GM18526 (cell line): ENCODE measurements around the gene BCKDHA.

Experiments used
- POLR2A ChIP-seq: IDR thresholded peaks from 3 replicates; pipeline ENCODE4 v1.6.1; 2011; ENCODE audit not compliant: insufficient read length; ENCODE audit errors: extremely low read depth

The BCKDHA gene

DNA sequence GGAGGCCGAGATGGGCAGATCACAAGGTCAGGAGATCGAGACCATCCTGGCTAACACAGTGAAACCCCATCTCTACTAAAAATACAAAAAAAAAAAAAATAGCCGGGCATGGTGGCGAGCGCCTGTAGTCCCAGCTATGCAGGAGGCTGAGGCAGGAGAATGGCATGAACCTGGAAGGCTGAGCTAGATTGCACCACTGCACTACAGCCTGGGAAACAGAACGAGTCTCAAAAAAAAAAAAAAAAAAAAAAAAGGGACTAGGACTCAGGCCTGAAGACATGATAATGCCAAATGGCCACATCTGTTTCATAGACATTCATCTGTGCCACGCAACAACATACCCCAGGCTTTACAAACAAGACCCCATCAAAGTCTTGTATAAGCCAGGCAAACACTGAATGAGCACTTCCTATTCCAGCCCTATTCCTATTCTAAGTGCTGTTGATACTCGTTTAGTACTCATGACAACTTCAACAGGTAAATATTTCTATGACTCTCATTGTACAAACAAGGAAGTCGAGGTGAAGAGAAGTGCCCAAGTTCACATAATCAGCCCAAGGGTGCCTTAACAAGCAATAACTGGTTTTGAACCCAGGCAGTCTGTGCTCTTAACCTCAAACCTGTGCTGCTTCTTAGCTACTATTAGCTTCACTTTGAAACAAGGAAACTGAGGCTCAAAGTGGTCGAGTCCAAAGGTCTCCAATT is 35.3 kb upstream of the BCKDHA start:
- TF ChIP-seq POLR2A, result no peak

DNA sequence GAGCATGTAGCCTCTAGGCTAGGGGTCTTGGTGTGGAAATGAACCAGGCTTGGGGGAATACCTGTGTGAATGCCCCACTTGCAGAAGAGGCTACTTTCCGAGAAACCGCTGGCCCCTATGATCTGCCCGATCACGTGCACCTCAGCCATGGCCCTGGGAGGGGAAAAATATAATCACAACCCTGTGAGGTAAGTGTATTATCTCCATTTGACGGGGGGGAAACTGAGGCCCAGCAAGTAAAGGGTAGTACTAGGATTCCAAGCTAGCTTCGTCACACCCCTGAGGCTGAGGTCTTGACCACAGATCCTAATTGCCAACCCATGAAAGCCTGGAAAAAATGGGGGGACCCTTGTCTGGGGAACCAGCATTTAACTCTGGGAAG is 34.3 kb upstream of the BCKDHA start:
- TF ChIP-seq POLR2A, result no peak

DNA sequence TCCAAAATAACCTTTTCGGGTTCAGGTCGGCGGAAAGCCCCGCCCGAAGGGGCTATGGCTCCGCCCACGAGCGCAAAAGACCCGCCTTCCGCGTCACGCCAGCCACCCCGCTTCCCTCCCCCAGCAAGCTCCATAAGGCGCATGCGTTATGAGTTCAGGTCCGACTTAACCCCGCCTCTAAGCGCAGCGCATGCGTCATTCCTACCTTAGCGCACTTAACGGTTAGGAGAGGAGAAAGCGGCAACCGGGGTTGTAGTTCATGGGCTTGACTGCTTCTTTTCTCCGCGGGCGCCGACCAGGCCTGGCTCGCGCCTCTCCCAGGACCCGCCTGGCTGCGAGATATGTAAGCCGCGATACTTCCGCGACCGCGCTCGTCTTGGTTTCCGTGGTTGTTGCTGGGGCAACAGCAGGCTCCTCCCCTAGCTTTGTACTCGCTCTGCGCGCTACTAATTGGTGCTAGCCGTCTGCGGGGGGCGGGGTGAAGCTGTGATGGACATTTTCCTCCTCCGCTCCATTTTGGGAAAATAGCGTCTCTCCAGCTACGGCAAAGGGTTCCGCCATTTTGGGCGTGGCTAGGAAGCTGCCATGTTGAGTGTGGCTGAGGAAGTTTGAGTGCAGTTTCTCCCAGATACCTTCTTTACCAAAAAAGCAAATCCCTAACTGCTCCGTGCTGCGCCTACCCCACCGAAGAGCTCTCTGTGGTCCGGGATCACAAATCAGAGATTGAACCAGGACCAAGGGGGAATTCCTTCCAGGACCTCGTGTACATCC is 33.7 kb upstream of the BCKDHA start, which contains the start of gene B9D2:
TSS of gene B9D2 (minus strand) at position 397 of the 771 bp plus-strand sequence. CDS start 630 bp downstream, outside the sequence.
- peak; percentile 79 for TF ChIP-seq POLR2A

DNA sequence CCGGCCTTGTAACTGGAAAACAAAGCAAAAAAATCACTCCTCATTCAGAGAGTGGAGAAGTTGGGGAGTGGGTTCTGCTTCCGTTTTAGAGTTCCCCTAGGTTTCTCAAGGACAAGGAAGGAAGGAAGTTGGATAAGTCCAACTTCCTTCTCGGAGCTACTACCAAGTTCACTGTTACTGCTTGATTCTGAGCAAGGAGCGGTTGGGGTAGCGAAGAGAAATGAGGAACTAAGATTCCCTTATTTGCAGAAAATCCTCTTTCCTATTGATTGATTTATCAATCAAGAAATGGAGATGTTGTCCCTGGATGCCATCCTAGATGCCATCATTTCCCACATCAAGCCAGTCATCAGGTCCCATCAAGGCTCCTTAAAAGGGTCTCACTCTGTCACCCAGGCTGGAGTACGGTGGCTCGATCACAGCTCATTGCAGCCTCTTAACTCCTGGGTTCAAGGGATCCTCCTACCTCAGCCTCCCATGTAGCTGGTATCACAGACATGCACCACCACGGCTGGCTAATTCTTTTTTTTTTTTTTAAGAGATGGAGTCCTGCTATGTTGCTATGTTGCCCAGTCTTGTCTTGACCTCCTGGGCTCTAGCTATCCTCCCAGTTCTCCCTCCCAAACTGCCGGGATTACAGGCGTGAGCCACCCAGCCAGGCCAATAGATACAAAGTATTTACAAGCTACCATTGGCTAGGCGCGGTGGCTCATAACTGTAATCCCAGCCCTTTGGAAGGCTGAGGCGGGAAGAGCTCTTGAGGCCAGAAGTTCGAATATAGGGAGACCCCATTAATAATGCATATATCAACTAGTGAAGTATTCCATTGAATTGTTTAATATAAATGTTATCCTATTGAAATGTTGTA is 32.9 kb upstream of the BCKDHA start:
- TF ChIP-seq POLR2A, result no peak

DNA sequence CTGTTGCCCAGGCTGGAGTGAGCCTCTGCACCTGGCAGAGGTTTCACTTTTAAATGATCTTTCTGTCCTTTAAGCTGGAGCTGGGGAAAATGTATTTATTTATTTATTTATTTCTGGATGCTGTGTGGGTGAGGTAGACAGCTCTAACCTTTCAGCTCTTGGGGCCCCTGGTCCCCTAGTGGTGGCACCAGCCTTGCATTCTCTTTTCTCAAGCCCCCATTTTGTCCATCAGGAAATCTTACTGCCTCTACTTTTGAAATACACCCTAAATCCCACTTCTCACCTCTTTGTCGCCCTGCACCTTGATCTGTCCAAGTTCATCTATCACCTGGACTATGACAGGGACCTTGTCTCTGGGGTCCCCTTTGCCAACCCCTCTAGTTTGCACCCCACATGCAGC is 31.5 kb upstream of the BCKDHA start:
- TF ChIP-seq POLR2A, result no peak

DNA sequence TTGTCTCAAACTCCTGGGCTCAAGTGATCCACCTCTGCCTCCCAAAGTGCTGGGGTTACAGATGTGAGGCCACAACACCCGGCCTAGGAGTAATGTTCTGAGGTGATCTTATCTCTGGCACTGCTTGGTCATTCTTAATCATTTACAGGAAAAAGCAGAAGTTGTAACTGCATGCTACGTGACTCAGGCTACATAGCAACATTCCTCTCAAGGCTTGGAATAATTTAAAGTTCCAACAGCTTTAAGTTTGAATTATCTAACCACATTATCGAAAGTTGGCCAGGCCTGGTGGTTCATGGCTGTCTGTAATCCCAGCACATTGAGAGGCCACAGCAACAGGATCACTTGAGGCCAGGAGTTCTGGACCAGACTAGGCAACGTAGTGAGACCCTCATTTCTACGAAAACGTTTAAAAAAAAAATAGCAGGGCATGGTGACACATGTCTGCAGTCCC is 29.7 kb upstream of the BCKDHA start:
- TF ChIP-seq POLR2A, result no peak

DNA sequence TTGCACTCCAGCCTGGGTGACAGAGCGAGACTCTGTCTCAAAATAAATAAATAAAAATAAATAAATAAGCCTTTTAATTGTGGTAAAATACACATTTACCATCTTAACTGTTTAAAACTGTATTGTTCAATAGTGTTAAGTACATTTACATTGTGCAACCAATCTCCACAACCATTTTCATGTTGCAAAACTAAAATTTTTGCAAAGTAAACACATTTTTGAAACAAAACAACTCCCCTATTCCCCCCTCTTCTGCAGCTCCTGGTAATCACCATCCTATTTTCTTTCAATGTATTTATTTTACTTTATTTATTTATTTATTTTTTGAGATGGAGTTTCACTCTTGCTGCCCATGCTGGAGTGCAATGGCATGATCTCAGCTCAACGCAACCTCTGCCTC is 27.8 kb upstream of the BCKDHA start:
- no peak for TF ChIP-seq POLR2A

DNA sequence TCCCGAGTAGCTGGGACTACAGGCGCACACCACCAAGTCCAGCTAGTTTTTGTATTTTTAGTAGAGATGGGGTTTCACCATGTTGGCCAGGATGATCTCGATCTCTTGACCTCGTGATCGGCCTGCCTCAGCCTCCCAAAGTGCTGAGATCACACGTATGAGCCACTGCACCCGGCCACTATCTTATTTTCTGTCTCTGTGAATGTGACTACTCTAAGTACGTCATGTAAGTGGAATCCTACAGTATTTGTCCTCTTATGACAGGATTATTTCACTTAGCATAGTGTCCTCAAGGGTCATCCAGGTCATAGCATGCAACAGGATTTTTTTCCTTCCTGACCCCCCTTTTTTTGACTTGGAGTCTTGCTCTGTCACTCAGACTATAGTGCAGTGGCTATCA is 26.1 kb upstream of the BCKDHA start:
- no peak for TF ChIP-seq POLR2A

DNA sequence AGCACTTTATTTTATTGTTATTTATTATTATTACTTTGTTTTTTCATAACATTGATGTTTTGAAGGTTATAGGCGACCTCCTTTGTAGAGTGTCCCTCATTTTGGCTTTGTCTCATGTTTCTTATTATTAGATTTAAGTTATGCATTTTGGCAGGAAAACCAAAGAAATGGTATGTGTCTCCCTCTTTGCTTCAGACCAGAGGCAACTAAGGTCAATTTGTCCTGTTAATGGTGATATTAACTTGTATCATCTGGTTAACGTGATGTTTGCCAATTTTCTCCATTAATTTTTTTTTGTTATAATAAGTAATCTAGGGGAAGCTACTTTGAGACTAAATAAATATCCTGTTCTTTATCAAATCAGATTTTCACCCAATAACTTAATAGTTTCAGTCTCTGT is 25.1 kb upstream of the BCKDHA start:
- TF ChIP-seq POLR2A, result no peak

DNA sequence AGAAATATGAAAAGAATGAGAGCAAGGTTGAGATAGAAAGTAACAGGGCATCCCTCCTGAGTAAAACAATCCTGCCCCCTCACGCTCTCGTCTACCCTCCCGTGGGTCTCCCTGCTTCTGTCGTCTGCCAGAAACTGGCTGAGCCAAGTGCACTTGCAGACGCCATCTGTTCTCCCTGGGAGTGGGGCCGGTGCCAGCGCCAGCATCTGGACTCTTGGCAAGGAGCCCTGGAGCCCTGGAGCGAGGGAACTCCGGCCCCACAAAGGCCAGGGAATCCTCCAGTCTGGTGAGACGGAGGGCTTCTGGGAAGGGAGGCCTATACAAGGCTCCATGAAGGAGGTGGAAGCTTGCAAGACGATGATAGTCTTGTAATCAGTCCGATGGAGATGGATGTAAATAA is 23.6 kb upstream of the BCKDHA start:
- TF ChIP-seq POLR2A, result no peak

DNA sequence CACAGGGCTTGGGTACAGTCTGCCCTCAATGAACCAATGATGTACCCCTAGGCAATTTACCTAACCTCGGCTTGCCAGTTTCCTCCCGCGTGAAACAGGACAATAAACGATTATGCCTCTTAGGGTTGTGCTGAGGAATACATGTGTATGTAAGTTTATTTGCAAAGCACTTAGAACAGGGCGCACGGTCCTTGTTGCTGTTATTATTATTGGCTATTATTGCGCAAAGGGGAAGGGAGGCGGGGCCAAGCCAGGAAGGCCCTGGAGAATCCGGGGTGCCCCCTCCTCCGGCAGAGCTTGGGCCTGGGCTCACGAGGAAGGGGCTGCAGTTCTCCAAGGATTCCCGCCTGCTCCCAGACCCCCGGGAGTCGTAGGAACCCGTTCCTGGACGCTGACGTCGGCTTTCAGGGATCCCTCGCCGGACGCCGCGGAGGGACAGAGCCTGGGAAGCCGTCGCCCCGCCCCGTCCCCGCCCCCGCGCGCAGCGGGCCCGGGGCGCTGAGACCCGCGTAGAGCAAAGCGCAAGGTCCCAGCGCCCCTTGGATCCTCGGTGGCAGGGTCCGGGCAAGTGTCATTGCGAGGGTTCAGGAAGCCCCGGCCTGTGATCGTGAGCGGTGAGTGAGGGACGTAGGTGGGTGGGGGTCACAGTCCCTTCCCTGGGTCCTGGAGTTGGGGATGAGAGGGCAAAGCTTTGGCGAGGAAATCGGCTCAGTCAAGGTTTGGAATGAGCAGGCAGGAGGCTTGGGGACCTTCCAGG is 21.2 kb upstream of the BCKDHA start, which contains the start of gene TMEM91:
TSS of gene TMEM91 (plus strand) at position 293 of the 757 bp plus-strand sequence. CDS start 1,777 bp downstream, outside the sequence.
- TF ChIP-seq POLR2A, result no peak

DNA sequence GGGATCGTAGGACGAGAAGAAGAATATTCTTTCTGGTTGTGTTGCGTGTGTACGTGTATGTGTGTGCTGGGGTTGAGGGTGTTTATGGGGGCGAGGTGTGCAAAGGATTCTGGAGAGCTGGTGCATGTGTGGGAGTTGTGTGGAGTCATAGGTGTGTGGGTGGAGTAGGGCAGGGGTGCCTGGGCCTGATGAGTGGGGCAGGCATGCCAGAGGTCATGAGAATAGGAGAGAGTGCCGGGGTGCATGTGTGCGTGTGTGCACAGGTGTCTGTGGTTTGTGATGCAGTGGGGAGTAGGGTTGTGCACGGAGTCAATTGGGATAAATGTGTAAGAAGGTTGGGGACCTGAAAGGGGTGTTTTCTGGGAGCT is 20.6 kb upstream of the BCKDHA start:
- TF ChIP-seq POLR2A, result no peak

DNA sequence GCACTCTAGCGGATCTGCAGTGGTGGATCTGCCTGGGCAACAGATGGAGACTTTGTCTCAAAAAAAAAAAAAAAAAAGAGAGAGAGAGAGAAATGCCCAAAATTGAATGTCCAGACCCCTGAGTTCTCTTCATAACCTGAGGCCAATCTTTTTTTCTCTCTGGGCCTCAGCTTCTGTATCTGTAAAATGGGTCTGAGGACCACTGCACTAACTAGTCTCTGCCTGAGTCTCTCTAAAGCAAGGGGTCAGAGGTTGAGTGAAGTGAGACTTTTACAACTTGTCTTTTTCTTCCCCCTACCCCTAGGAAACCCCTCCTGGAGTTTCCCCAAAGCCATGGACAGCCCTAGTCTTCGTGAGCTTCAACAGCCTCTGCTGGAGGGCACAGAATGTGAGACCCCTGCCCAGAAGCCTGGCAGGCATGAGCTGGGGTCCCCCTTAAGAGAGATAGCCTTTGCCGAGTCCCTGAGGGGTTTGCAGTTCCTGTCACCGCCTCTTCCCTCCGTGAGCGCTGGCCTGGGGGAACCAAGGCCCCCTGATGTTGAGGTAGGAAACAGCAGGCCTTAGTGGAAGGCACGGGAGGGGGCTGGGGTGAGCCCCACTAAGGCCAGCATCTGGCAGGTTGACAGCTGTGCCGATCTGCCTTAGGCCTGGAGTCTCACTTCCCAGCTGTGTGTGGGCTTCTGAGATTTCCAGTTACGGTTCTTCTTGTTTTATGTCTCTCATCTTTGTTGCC is 19.5 kb upstream of the BCKDHA start:
- TF ChIP-seq POLR2A, result no peak

DNA sequence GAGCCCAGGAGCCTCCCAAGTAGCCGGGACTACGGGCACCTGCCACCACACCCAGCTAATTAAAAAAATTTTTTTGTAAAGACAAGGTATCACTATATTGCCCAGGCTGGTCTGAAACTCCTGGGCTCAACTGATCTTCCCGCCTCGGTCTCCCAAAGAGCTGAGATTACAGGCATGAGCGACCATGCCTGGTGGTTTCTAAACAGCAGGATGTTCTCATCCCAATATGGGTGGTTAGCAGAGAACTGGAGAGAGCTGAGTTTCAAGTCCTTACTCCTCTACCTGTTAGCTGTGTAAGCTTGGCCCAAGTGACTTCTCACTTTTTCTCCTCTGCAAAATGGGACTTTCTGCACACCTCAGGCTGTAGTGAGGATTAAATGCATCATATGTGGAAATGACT is 13.3 kb upstream of the BCKDHA start:
- TF ChIP-seq POLR2A, result no peak
